GM12878 (cell line): ENCODE measurements around the gene SNHG17. TPM values are rescaled to one million over a fixed set of nuclear protein-coding genes. Genes with fewer than 3 reads are reported as not detected.

Experiments used
- CBFB ChIP-seq: IDR thresholded peaks from 2 replicates; pipeline ENCODE4 v1.6.1; 2016; ENCODE audit warnings: antibody characterized with exemption, low read depth
- CHD2 ChIP-seq: IDR thresholded peaks from 2 replicates; pipeline ENCODE4 v1.6.1; 2011; ENCODE audit warnings: low read depth, low read length, improper control_type of control experiment, borderline replicate concordance
- CREB1 ChIP-seq: IDR thresholded peaks from 2 replicates; pipeline ENCODE4 v1.6.1; 2012; ENCODE audit warnings: low read depth, mild to moderate bottlenecking, inconsistent platforms
- CREM ChIP-seq: IDR thresholded peaks from 2 replicates; pipeline ENCODE4 v1.6.1; 2014; ENCODE audit warnings: antibody characterized with exemption, low read depth
- CTCF ChIP-seq, 3 experiments: IDR thresholded peaks in 2 of 3; conservative IDR thresholded peaks in 1 of 3; 2 replicates each; pipeline ENCODE4 v1.5.1; 2011; ENCODE audit warnings: low read depth in 3 of 3, low read length in 3 of 3, mild to moderate bottlenecking in 3 of 3, control low read depth in 2 of 3, moderate library complexity in 2 of 3, inconsistent platforms in 1 of 3, mixed read lengths in 1 of 3; ENCODE audit not compliant: control insufficient read depth in 2 of 3, insufficient read depth in 1 of 3; ENCODE audit errors: extremely low read depth in 1 of 3
- DPF2 ChIP-seq: fragments of 450-650 bp; IDR thresholded peaks from 2 replicates; pipeline ENCODE4 v1.6.1; 2017; ENCODE audit warnings: mild to moderate bottlenecking
- E2F8 ChIP-seq: fragments of 450-650 bp; IDR thresholded peaks from 2 replicates; pipeline ENCODE4 v1.6.1; 2018; ENCODE audit warnings: mild to moderate bottlenecking, low read depth, moderate library complexity; ENCODE audit not compliant: partially characterized antibody
- HCFC1 ChIP-seq: fragments of 150-350 bp; IDR thresholded peaks from 2 replicates; pipeline ENCODE4 v1.6.1; 2014; ENCODE audit warnings: low read length
- MTA3 ChIP-seq: IDR thresholded peaks from 2 replicates; pipeline ENCODE4 v1.6.1; 2012; ENCODE audit warnings: low read length, inconsistent platforms, borderline replicate concordance
- NRF1 ChIP-seq: conservative IDR thresholded peaks from 2 replicates; pipeline ENCODE4 v1.6.1; 2011; ENCODE audit warnings: mild to moderate bottlenecking, low read depth, low read length, improper control_type of control experiment
- PAX8 ChIP-seq: fragments of 450-650 bp; IDR thresholded peaks from 2 replicates; pipeline ENCODE4 v1.6.1; 2017; ENCODE audit warnings: mild to moderate bottlenecking, moderate library complexity
- POLR2A ChIP-seq: IDR thresholded peaks from 2 replicates; pipeline ENCODE4 v1.6.1; 2011; ENCODE audit warnings: low read depth, mild to moderate bottlenecking, low read length
- POLR2AphosphoS5 ChIP-seq: IDR thresholded peaks from 2 replicates; pipeline ENCODE4 v1.6.1; 2011; ENCODE audit warnings: mild to moderate bottlenecking, low read length, inconsistent platforms
- RB1 ChIP-seq: fragments of 450-650 bp; formaldehyde crosslinking; IDR thresholded peaks from 2 replicates; pipeline ENCODE4 v1.6.1; 2017; ENCODE audit warnings: mild to moderate bottlenecking, borderline replicate concordance
- RELA ChIP-seq: fragments of 450-650 bp; IDR thresholded peaks from 2 replicates; pipeline ENCODE4 v1.8.0; 2014; ENCODE audit warnings: borderline replicate concordance; ENCODE audit not compliant: partially characterized antibody
- SIX5 ChIP-seq: IDR thresholded peaks from 2 replicates; pipeline ENCODE4 v1.6.1; 2011; ENCODE audit warnings: mild to moderate bottlenecking, low read depth, low read length, moderate library complexity; ENCODE audit not compliant: severe bottlenecking
- TARDBP ChIP-seq: IDR thresholded peaks from 2 replicates; pipeline ENCODE4 v1.6.1; 2016; ENCODE audit warnings: borderline replicate concordance
- TCF12 ChIP-seq: IDR thresholded peaks from 2 replicates; pipeline ENCODE4 v1.6.1; 2011; ENCODE audit warnings: low read depth, mild to moderate bottlenecking, low read length
- WRNIP1 ChIP-seq: IDR thresholded peaks from 2 replicates; pipeline ENCODE4 v1.6.1; 2011; ENCODE audit warnings: low read depth, low read length, improper control_type of control experiment, borderline replicate concordance
- YY1 ChIP-seq: IDR thresholded peaks from 2 replicates; pipeline ENCODE4 v1.6.1; 2011; ENCODE audit warnings: low read depth, mild to moderate bottlenecking, low read length
- ZBTB40 ChIP-seq: fragments of 450-650 bp; IDR thresholded peaks from 2 replicates; pipeline ENCODE4 v1.6.1; 2016; ENCODE audit warnings: mild to moderate bottlenecking, moderate library complexity, borderline replicate concordance
- ZNF217 ChIP-seq: fragments of 450-650 bp; IDR thresholded peaks from 2 replicates; pipeline ENCODE4 v1.6.1; 2017; ENCODE audit warnings: antibody characterized with exemption, mild to moderate bottlenecking
- ZNF622 ChIP-seq: fragments of 450-650 bp; IDR thresholded peaks from 2 replicates; pipeline ENCODE4 v1.6.1; 2017; ENCODE audit warnings: mild to moderate bottlenecking, inconsistent platforms
- ZSCAN29 ChIP-seq: fragments of 450-650 bp; IDR thresholded peaks from 2 replicates; pipeline ENCODE4 v1.6.1; 2017; ENCODE audit warnings: mild to moderate bottlenecking, moderate library complexity
- polyA plus RNA-seq, 11 experiments: library from polyadenylated mRNA; depleted of rRNA in 4 of 11; unstranded in 6 of 11; stranded (reverse) in 5 of 11; fragments of >200 nt; fragmentation: Nextera tagmentation in 4 of 11; fragmentation: Illumina TruSeq in 1 of 11; extraction: Ambion mirVana in 4 of 11; extraction: Trizol in 1 of 11; gene quantifications; 1 replicate in 1 of 11; 2 replicates in 10 of 11; pipeline versions ENCODE4 v1.2.1 to v1.2.3, GENCODE V29; 2011 to 2016; ENCODE audit warnings: inconsistent platforms in 2 of 11, missing spikeins in 2 of 11, low read depth in 1 of 11
- total RNA-seq, 4 experiments: library from RNA; depleted of rRNA in 3 of 4; stranded (reverse); fragments of >200 nt in 3 of 4; fragmentation: Illumina TruSeq in 1 of 4; extraction: Trizol in 1 of 4; gene quantifications; 2 replicates each; pipeline versions ENCODE4 v1.2.1 to v1.2.3, GENCODE V29; 2013 to 2021

SNHG17 gene
- total and polyA plus RNA-seq, 10 of the 15 experiments (the other 5 are each of a cell fraction or from before 2014, with no cell fraction given) = 20.8 to 63.0 (median 33.9) TPM

GRCh38 chr20:38472513-38473366, 37.6 kb upstream of the SNHG17 start, which contains the start of gene RALGAPB (continued):
- TF ChIP-seq CTCF (IDR thresholded peaks at IDR 0.05 in 2 of 3, conservative IDR thresholded peaks at IDR 0.05 in 1 of 3; ENCODE audit: control insufficient read depth in 2 of 3, extremely low read depth in 1 of 3, insufficient read depth in 1 of 3, low read depth in 3 of 3, low read length in 3 of 3) (peak; percentile 40 to 46 (median 46); a peak in 4 of 6 replicates), TARDBP (no peak), RELA (no peak), ZBTB40 (peak; percentile 85), CREB1 (peak; percentile 85), TCF12 (peak; percentile 67; the same call in 1 of the 2 replicates), POLR2A (peak; percentile 86), YY1 (0 out of 2 replicates have a peak, but pooled peaks have one; percentile 28), POLR2AphosphoS5 (peak; percentile 90), ZNF622 (no peak), CBFB (no peak), NRF1 (peak; percentile 99), DPF2 (peak; percentile 62; the same call in 1 of the 2 replicates), MTA3 (no peak), ZSCAN29 (no peak), CREM (peak; percentile 70), PAX8 (no peak), RB1 (peak; percentile 72; the same call in 1 of the 2 replicates), HCFC1 (peak; percentile 69), ZNF217 (no peak), E2F8 (no peak), SIX5 (no peak), WRNIP1 (peak; percentile 52; the same call in 1 of the 2 replicates), CHD2 (peak; percentile 34; the same call in 1 of the 2 replicates)
